Nephron progenitor cell (in vitro differentiated cells): ENCODE data around the gene ITPK1.

ENCODE experiments used
- DNase-seq: peaks from one replicate; pipeline ENCODE4 v3.0.0; 2021
- H3K27ac Mint-ChIP-seq: 2 replicates; pipeline ENCODE4 v1.8.0; 2021; ENCODE audit warnings: mild to moderate bottlenecking, moderate library complexity, mixed read lengths
- H3K27me3 Mint-ChIP-seq: 2 replicates; pipeline ENCODE4 v1.8.0; 2021; ENCODE audit warnings: mild to moderate bottlenecking, low read depth, mixed read lengths; ENCODE audit not compliant: poor library complexity
- H3K36me3 Mint-ChIP-seq: 2 replicates; pipeline ENCODE4 v1.8.0; 2021; ENCODE audit warnings: low read depth, mixed read lengths
- H3K4me1 Mint-ChIP-seq: 2 replicates; pipeline ENCODE4 v1.8.0; 2021; ENCODE audit warnings: mixed read lengths
- H3K4me3 Mint-ChIP-seq: 2 replicates; pipeline ENCODE4 v1.8.0; 2021; ENCODE audit warnings: mild to moderate bottlenecking, moderate library complexity, mixed read lengths
- H3K9me3 Mint-ChIP-seq: 2 replicates; pipeline ENCODE4 v1.8.0; 2021; ENCODE audit warnings: mild to moderate bottlenecking, moderate library complexity, mixed read lengths
- CTCF ChIP-seq: fragments of 200-600 bp; sonication (generic); IDR thresholded peaks from 2 replicates; pipeline ENCODE4 v1.5.0; 2021; ENCODE audit warnings: antibody characterized with exemption

The ITPK1 gene

GRCh38 chr14:92940543-92940942 lies 175.2 kb downstream of the ITPK1 start:
- no peaks in the 10 kb centered on the region for H3K36me3 Mint-ChIP-seq
- DNase-seq = no peak
- H3K4me1 Mint-ChIP-seq = no peaks in the 10 kb centered on the region
- peaks cover 5% of the 10 kb centered on the region for H3K27me3 Mint-ChIP-seq
- no peak overlapping the region for H3K27ac Mint-ChIP-seq
- H3K9me3 Mint-ChIP-seq = no peaks in the 10 kb centered on the region
- no peak for TF ChIP-seq CTCF
- no peak overlapping the region for H3K4me3 Mint-ChIP-seq

DNA sequence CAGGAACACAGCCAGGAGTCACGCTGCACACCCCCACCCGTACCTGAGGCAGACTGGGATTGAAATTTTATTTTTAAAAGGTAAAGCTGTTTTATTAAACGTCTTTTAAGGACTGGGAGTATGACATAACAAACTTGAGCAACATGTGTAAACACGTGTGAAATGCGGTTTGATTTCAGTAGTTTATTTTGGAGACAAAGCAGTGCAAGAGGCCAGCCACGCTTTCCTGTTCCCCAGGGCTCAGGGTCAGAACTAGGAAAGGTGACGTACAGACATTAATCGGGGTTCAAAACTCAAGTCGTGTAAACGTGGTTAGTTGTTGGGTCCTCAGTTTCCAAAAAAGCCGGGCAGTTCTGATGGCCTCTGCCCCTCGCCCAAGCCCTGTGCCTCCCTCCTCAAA lies 176.0 kb downstream of the ITPK1 start:
- H3K36me3 Mint-ChIP-seq = no peaks in the 10 kb centered on the region
- DNase-seq = no peak
- H3K27ac Mint-ChIP-seq = no peak overlapping the region
- peaks cover 5% of the 10 kb centered on the region for H3K27me3 Mint-ChIP-seq
- no peaks in the 10 kb centered on the region for H3K4me1 Mint-ChIP-seq
- H3K4me3 Mint-ChIP-seq = no peak overlapping the region
- TF ChIP-seq CTCF = no peak
- H3K9me3 Mint-ChIP-seq = no peaks in the 10 kb centered on the region

GRCh38 chr14:92938890-92939671 lies 176.6 kb downstream of the ITPK1 start:
- Mint-ChIP-seq H3K36me3 (no peaks in the 10 kb centered on the region), H3K4me1 (no peaks in the 10 kb centered on the region), H3K4me3 (no peak overlapping the region), H3K27me3 (peaks cover 5% of the 10 kb centered on the region), H3K9me3 (no peaks in the 10 kb centered on the region), H3K27ac (no peak overlapping the region)
- no peak for TF ChIP-seq CTCF
- no peak for DNase-seq

DNA sequence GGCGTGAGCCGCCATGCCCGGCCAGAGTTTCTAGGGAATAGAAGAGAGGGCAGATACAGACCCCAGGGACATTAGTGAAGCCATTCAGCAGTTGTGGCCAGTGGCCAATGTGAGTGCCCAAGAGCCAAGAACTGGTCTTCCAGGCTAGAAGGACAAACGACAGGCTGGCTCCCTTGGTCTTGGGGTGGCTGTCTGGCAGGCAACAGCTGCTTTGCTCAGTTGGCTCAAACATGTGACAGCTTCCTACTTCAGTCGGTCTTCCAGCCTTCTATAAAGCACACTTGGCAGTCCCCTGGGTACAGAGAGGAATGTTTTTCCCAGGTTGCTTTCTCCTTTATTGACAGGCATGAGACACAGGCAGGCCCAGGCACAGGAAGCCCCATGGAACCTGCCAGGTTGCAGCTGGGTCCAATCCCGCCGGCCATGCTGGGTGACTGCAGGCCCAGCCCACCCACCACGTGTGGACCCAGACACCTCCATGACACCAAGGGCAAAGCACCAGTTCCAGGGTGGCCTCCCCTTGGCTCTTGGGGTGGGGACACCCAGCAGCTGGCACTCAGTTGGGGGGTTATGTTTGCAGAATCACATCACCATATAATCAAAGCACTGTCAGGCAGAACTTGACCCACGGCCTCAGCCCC lies 177.4 kb downstream of the ITPK1 start:
- H3K4me1 Mint-ChIP-seq = no peaks in the 10 kb centered on the region
- no peak for TF ChIP-seq CTCF
- H3K4me3 Mint-ChIP-seq = no peak overlapping the region
- no peak overlapping the region for H3K27ac Mint-ChIP-seq
- H3K27me3 Mint-ChIP-seq = peaks cover 5% of the 10 kb centered on the region
- no peak for DNase-seq
- H3K36me3 Mint-ChIP-seq = no peaks in the 10 kb centered on the region
- H3K9me3 Mint-ChIP-seq = no peaks in the 10 kb centered on the region

DNA sequence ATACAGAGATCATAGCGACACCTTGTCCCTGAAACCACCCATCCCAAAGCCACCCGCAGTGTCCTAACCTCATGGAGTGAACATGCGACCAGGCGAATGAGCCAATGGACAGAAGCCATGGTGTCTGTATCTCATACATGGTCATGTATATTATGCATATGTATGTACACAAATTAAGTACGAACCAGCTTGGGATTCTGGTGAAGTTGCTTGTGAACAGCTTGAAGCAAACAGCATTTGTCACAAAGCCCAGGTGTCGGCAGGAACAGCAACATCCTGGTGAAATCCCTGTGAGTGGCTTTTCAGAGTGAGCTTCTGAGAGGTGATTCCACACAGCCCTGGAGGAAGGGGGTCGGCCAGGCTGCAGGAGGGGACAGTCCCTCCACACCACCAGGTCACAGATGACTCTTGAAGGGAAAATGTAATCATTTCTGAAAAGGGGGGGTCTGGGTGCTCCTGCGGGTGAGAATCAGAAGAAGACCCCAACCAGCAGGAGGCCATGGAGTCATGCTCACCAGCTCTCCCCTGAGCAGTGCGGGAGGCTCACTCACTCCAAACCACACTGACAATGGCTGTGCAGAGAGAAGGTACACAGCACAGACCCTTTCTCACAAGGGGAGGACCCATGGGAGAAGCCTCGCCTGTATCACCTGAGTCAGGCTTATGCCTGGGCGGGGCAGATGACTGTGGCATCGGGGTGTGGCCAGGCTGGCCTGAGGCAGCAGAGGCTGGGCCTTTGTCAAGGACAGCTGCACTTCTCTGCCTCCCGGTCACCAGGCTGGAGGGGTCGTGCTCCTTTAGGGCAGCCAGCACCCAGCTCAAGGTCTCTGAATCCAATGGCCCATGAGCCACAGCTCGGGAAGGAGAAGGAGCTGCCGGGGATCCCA lies 178.4 kb downstream of the ITPK1 start:
- Mint-ChIP-seq H3K36me3 (no peaks in the 10 kb centered on the region), H3K9me3 (no peaks in the 10 kb centered on the region), H3K4me1 (no peaks in the 10 kb centered on the region), H3K4me3 (no peak overlapping the region), H3K27ac (no peak overlapping the region), H3K27me3 (peaks cover 5% of the 10 kb centered on the region)
- TF ChIP-seq CTCF = no peak
- DNase-seq = no peak
